ENCODE measurements around the gene KCNH1. TPM values are rescaled to one million over a fixed set of nuclear protein-coding genes. Genes with fewer than 3 reads are reported as not detected.

KCNH1 gene
- total RNA-seq, 2 donors from 2014 or later = 3.2 to 3.5 TPM

- no peaks in the 10 kb centered on the region for H3K9me3 Mint-ChIP-seq
- H3K36me3 ChIP-seq (ENCODE audit: control insufficient read depth, insufficient read depth, low read length) = no peaks in the 10 kb centered on the region
- no peak overlapping the region for H3K4me3 ChIP-seq (ENCODE audit: low read length)
- TF ChIP-seq, protein P1, sequence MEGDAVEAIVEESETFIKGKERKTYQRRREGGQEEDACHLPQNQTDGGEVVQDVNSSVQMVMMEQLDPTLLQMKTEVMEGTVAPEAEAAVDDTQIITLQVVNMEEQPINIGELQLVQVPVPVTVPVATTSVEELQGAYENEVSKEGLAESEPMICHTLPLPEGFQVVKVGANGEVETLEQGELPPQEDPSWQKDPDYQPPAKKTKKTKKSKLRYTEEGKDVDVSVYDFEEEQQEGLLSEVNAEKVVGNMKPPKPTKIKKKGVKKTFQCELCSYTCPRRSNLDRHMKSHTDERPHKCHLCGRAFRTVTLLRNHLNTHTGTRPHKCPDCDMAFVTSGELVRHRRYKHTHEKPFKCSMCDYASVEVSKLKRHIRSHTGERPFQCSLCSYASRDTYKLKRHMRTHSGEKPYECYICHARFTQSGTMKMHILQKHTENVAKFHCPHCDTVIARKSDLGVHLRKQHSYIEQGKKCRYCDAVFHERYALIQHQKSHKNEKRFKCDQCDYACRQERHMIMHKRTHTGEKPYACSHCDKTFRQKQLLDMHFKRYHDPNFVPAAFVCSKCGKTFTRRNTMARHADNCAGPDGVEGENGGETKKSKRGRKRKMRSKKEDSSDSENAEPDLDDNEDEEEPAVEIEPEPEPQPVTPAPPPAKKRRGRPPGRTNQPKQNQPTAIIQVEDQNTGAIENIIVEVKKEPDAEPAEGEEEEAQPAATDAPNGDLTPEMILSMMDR (conservative IDR thresholded peaks at IDR 0.05) = no peak
- H3K27ac ChIP-seq (ENCODE audit: low read depth, low read length) = no peak overlapping the region
- H3K27ac Mint-ChIP-seq = no peak overlapping the region
- WGBS, 2 experiments (ENCODE audit: insufficient coverage in 1 of 2, insufficient read length in 1 of 2) = 90 to 92% methylated on average over 3 of the region's 3 CpGs
- no peaks in the 10 kb centered on the region for H3K9me3 ChIP-seq (ENCODE audit: control insufficient read depth, low read length)
- no peak for DNase-seq
- H3K9ac ChIP-seq (ENCODE audit: extremely low read depth, low read length, poor library complexity, severe bottlenecking) = no peak overlapping the region
- peaks cover 1% of the 10 kb centered on the region for H3K27me3 Mint-ChIP-seq (ENCODE audit: insufficient read depth)
- no peaks in the 10 kb centered on the region for H3K36me3 Mint-ChIP-seq (ENCODE audit: low read depth)
- H3K4me1 Mint-ChIP-seq = peaks cover 11% of the 10 kb centered on the region
- H3K27me3 ChIP-seq (ENCODE audit: control insufficient read depth, insufficient read depth, low read length, poor library complexity, severe bottlenecking) = peaks cover 7% of the 10 kb centered on the region
- H3K4me1 ChIP-seq (ENCODE audit: control insufficient read depth, insufficient read depth, low read length) = peaks cover 5% of the 10 kb centered on the region
- no peak overlapping the region for H3K4me3 Mint-ChIP-seq
Observed at GRCh38 chr1:210908791-210909190, 225.2 kb downstream of the KCNH1 start.

DNA sequence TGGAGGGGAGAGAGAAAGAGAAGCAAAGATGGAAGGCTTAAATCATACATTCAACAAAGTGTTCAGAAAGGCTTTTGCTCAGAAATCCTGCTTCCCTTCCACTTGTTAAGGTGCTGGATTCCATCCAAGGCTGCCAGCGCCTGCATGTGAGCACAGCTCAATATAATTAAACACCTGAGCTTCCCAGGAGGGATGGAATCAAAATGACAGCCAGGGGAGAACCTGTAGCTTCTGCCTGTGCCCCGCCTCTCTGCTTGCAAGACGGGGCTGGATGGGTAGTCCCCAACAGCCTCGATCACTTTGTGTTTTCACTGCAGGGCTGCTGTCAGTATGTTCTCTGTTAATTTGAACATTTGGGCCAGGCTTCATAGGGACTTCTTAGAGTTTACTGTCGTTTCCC is 225.7 kb downstream of the KCNH1 start:
- H3K4me3 ChIP-seq (ENCODE audit: low read length) = no peak overlapping the region
- Mint-ChIP-seq H3K27me3 (ENCODE audit: insufficient read depth) (peaks cover 1% of the 10 kb centered on the region), H3K4me3 (no peak overlapping the region), H3K36me3 (ENCODE audit: low read depth) (no peaks in the 10 kb centered on the region), H3K4me1 (peaks cover 11% of the 10 kb centered on the region), H3K9me3 (no peaks in the 10 kb centered on the region), H3K27ac (no peak overlapping the region)
- H3K9ac ChIP-seq (ENCODE audit: extremely low read depth, low read length, poor library complexity, severe bottlenecking) = no peak overlapping the region
- H3K4me1 ChIP-seq (ENCODE audit: control insufficient read depth, insufficient read depth, low read length) = peaks cover 5% of the 10 kb centered on the region
- TF ChIP-seq, protein P1 (conservative IDR thresholded peaks at IDR 0.05) = no peak
- H3K9me3 ChIP-seq (ENCODE audit: control insufficient read depth, low read length) = no peaks in the 10 kb centered on the region
- no peak for DNase-seq
- peaks cover 7% of the 10 kb centered on the region for H3K27me3 ChIP-seq (ENCODE audit: control insufficient read depth, insufficient read depth, low read length, poor library complexity, severe bottlenecking)
- H3K27ac ChIP-seq (ENCODE audit: low read depth, low read length) = no peak overlapping the region
- H3K36me3 ChIP-seq (ENCODE audit: control insufficient read depth, insufficient read depth, low read length) = no peaks in the 10 kb centered on the region
- 62 to 78% methylated on average over 3 to 5 of the region's 5 CpGs for WGBS, 2 experiments (ENCODE audit: insufficient coverage in 1 of 2, insufficient read length in 1 of 2)

DNA sequence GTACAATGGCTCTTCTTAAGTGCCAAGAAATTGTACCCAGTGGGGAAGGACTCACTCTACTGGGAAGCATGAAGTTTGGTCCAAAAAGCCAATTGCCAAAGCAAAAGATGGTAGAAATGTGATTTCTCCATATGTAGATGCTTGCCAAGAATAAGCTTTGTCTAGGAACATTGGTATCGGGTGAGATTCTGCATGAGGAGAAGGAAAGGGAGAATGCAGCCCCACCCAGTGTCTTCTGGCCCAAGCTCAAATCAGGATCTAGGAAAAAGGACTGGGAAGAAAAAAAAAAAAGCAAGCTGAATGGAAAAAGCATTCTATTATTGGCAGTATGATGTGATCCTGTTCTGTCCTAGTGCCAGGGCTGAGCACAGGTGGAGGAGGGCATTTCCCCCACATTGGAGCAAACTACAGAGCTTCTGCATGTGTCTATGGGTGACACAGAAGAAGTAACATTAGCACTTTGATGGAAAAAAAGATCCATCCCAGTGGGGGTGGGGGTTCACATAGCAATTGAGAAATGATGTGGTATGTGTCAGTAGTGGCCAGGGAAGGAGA is 226.6 kb downstream of the KCNH1 start:
- H3K9ac ChIP-seq (ENCODE audit: extremely low read depth, low read length, poor library complexity, severe bottlenecking) = no peak overlapping the region
- H3K9me3 Mint-ChIP-seq = no peaks in the 10 kb centered on the region
- 95 to 100% methylated on average over 1 of the region's 1 CpG for WGBS, 2 experiments (ENCODE audit: insufficient coverage in 1 of 2, insufficient read length in 1 of 2)
- H3K4me3 Mint-ChIP-seq = no peak overlapping the region
- H3K27ac ChIP-seq (ENCODE audit: low read depth, low read length) = no peak overlapping the region
- H3K27me3 Mint-ChIP-seq (ENCODE audit: insufficient read depth) = peaks cover 8% of the 10 kb centered on the region
- H3K36me3 Mint-ChIP-seq (ENCODE audit: low read depth) = no peaks in the 10 kb centered on the region
- peaks cover 5% of the 10 kb centered on the region for H3K4me1 ChIP-seq (ENCODE audit: control insufficient read depth, insufficient read depth, low read length)
- no peak overlapping the region for H3K4me3 ChIP-seq (ENCODE audit: low read length)
- DNase-seq = no peak
- H3K27ac Mint-ChIP-seq = no peak overlapping the region
- H3K27me3 ChIP-seq (ENCODE audit: control insufficient read depth, insufficient read depth, low read length, poor library complexity, severe bottlenecking) = peaks cover 7% of the 10 kb centered on the region
- peaks cover 11% of the 10 kb centered on the region for H3K4me1 Mint-ChIP-seq
- TF ChIP-seq, protein P1 (conservative IDR thresholded peaks at IDR 0.05) = no peak
- no peaks in the 10 kb centered on the region for H3K9me3 ChIP-seq (ENCODE audit: control insufficient read depth, low read length)
- H3K36me3 ChIP-seq (ENCODE audit: control insufficient read depth, insufficient read depth, low read length) = no peaks in the 10 kb centered on the region

Data from endodermal cell (in vitro differentiated cells).